CD4-positive, alpha-beta T cell (primary cell): ENCODE measurements around the gene RAD51B. TPM values are rescaled to one million over a fixed set of nuclear protein-coding genes. Genes with fewer than 3 reads are reported as not detected.

Experiments used
- ATAC-seq: fragments of 200-7000 bp; cut with Tn5 transposase; one replicate; pipeline ENCODE4 v1.10.0; 2022; ENCODE audit warnings: mild to moderate bottlenecking; ENCODE audit not compliant: poor library complexity
- CTCF ChIA-PET: fragments of 350-600 bp; sonication (Branson Sonifier 250); formaldehyde crosslinking; loops from one replicate; lab custom pipeline; 2021; ENCODE audit warnings: antibody characterized with exemption, inconsistent platforms; lab: Charles Lee
- POLR2A ChIA-PET: fragments of 350-600 bp; sonication (Branson Sonifier 250); formaldehyde crosslinking; loops from one replicate; lab custom pipeline; 2021; ENCODE audit warnings: antibody characterized with exemption, inconsistent platforms; lab: Charles Lee
- DNase-seq, 14 experiments: peaks; one replicate each; pipeline ENCODE4 v3.0.0-alpha.2; 2013 to 2020; ENCODE audit warnings: mixed read lengths in 2 of 14
- H3K27ac ChIP-seq, 2 donors: one replicate each; pipeline versions ENCODE4 v1.5.1 to v1.7.0; 2013; ENCODE audit warnings: low read length in 2 of 2, low read depth in 1 of 2, mild to moderate bottlenecking in 1 of 2
- H3K27me3 ChIP-seq, 2 experiments: 1 replicate in 1 of 2; 2 replicates in 1 of 2; pipeline versions ENCODE4 v1.6.1 to v1.7.0; 2013; ENCODE audit warnings: low read length in 2 of 2, control low read depth in 1 of 2, mild to moderate bottlenecking in 1 of 2, moderate library complexity in 1 of 2; ENCODE audit not compliant: insufficient read depth in 2 of 2, control insufficient read depth in 1 of 2
- H3K36me3 ChIP-seq: one replicate; pipeline ENCODE4 v1.6.1; 2013; ENCODE audit warnings: low read length, control low read depth; ENCODE audit not compliant: insufficient read depth
- H3K4me1 ChIP-seq: one replicate; pipeline ENCODE4 v1.6.1; 2013; ENCODE audit warnings: low read length, control low read depth; ENCODE audit not compliant: insufficient read depth
- H3K4me3 ChIP-seq: one replicate; pipeline ENCODE4 v1.5.1; 2013; ENCODE audit warnings: mild to moderate bottlenecking, low read length, moderate library complexity
- H3K9me3 ChIP-seq, 2 experiments: 1 replicate in 1 of 2; 2 replicates in 1 of 2; pipeline versions ENCODE4 v1.6.1 to v1.7.0; 2013; ENCODE audit warnings: low read length in 2 of 2, mild to moderate bottlenecking in 2 of 2, control low read depth in 1 of 2, moderate library complexity in 1 of 2; ENCODE audit not compliant: control insufficient read depth in 1 of 2, insufficient read depth in 1 of 2
- H3K27ac Mint-ChIP-seq: one replicate; pipeline ENCODE4 v1.8.0; 2020; ENCODE audit warnings: mixed read lengths
- H3K27me3 Mint-ChIP-seq: one replicate; pipeline ENCODE4 v1.8.0; 2021; ENCODE audit warnings: mixed read lengths
- H3K36me3 Mint-ChIP-seq: one replicate; pipeline ENCODE4 v1.8.0; 2021; ENCODE audit warnings: low read depth, mixed read lengths
- H3K4me1 Mint-ChIP-seq: one replicate; pipeline ENCODE4 v1.8.0; 2021; ENCODE audit warnings: low read depth, mixed read lengths
- H3K4me3 Mint-ChIP-seq: one replicate; pipeline ENCODE4 v1.8.0; 2020; ENCODE audit warnings: mild to moderate bottlenecking, mixed read lengths
- H3K9me3 Mint-ChIP-seq: one replicate; pipeline ENCODE4 v1.8.0; 2020; ENCODE audit warnings: mixed read lengths
- CTCF ChIP-seq: fragments of 200-600 bp; IDR thresholded peaks from one replicate; pipeline ENCODE4 v1.8.0; 2022; ENCODE audit warnings: antibody characterized with exemption, mild to moderate bottlenecking
- intact Hi-C, 2 experiments: fragments of 100-400 bp; cut with DNase I in 1 of 2; cut with micrococcal nuclease in 1 of 2; formaldehyde crosslinking; loops; one replicate each; pipeline versions ENCODE4 v1.15.1 to v1.9.0; 2023 to 2025; cut with DNase I, micrococcal nuclease
- total RNA-seq, 174 experiments: library from RNA in 2 of 174; stranded (reverse) in 2 of 174; gene quantifications; one replicate each; pipeline ENCODE4 v1.2.3 and lab custom pipeline; 2021 to 2026

Gene RAD51B
- total RNA-seq, 2 experiments from 2014 or later, result 18.4 to 20.0 TPM

- Mint-ChIP-seq H3K36me3 (no peaks in the 10 kb centered on the region), H3K9me3 (no peaks in the 10 kb centered on the region), H3K4me3 (no peak overlapping the region), H3K27ac (no peak overlapping the region), H3K27me3 (no peaks in the 10 kb centered on the region), H3K4me1 (no peaks in the 10 kb centered on the region)
- H3K27me3 ChIP-seq, result no peaks in the 10 kb centered on the region
- no peak for ATAC-seq
- H3K9me3 ChIP-seq, result no peaks in the 10 kb centered on the region
- H3K36me3 ChIP-seq, result no peaks in the 10 kb centered on the region
- no peak for TF ChIP-seq CTCF
- CTCF ChIA-PET, result no interaction called here
- POLR2A ChIA-PET, result no interaction called here
- intact Hi-C loops, result no loop called here
- H3K27ac ChIP-seq, result no peak overlapping the region
- no peak for DNase-seq
- H3K4me3 ChIP-seq, result no peak overlapping the region
- no peaks in the 10 kb centered on the region for H3K4me1 ChIP-seq
Observed at GRCh38 chr14:68164711-68165113, 345.1 kb downstream of the RAD51B start.

- TF ChIP-seq CTCF, result no peak
- no peak overlapping the region for H3K27ac Mint-ChIP-seq
- no peaks in the 10 kb centered on the region for H3K36me3 Mint-ChIP-seq
- POLR2A ChIA-PET, result no interaction called here
- no peak overlapping the region for H3K4me3 Mint-ChIP-seq
- DNase-seq (no peak), ATAC-seq (no peak)
- Histone ChIP-seq H3K27ac (no peak overlapping the region), H3K9me3 (no peaks in the 10 kb centered on the region), H3K36me3 (no peaks in the 10 kb centered on the region), H3K27me3 (no peaks in the 10 kb centered on the region), H3K4me3 (no peak overlapping the region), H3K4me1 (no peaks in the 10 kb centered on the region)
- intact Hi-C loops, result no loop called here
- CTCF ChIA-PET, result no interaction called here
- H3K27me3 Mint-ChIP-seq, result no peaks in the 10 kb centered on the region
- no peaks in the 10 kb centered on the region for H3K4me1 Mint-ChIP-seq
- no peaks in the 10 kb centered on the region for H3K9me3 Mint-ChIP-seq
Observed at GRCh38 chr14:68165274-68165843, 345.8 kb downstream of the RAD51B start.

GRCh38 chr14:68166731-68167382 is 347.3 kb downstream of the RAD51B start:
- intact Hi-C loops, result no loop called here

More at GRCh38 chr14:68166731-68167382, 347.3 kb downstream of the RAD51B start:
- no peak overlapping the region for H3K27ac Mint-ChIP-seq
- ATAC-seq, result no peak
- CTCF ChIA-PET, result interaction anchor here (1.7 kb wide), 1 partner anchor 11 kb away, joined by 5 read pairs; no protein-coding TSS in a partner anchor
- no peak overlapping the region for H3K4me3 Mint-ChIP-seq
- no peaks in the 10 kb centered on the region for H3K27me3 ChIP-seq
- no peak for DNase-seq
- H3K27me3 Mint-ChIP-seq, result no peaks in the 10 kb centered on the region
- no peaks in the 10 kb centered on the region for H3K9me3 Mint-ChIP-seq
- H3K4me1 ChIP-seq, result no peaks in the 10 kb centered on the region
- H3K4me3 ChIP-seq, result no peak overlapping the region
- POLR2A ChIA-PET, result no interaction called here
- H3K9me3 ChIP-seq, result no peaks in the 10 kb centered on the region
- no peaks in the 10 kb centered on the region for H3K36me3 Mint-ChIP-seq
- no peak for TF ChIP-seq CTCF
- H3K27ac ChIP-seq, result no peak overlapping the region
- no peaks in the 10 kb centered on the region for H3K36me3 ChIP-seq
- no peaks in the 10 kb centered on the region for H3K4me1 Mint-ChIP-seq
